CD4-positive, alpha-beta T cell treated with Interleukin-15 for 4 hours (primary cell): ENCODE data around the gene ERGIC1.
A peak's percentile ranks its signal among the peaks of the same experiment; 100 is the strongest.
"Not testable (repeated sequence)": the region's sequence is repeated elsewhere in the genome, so short reads cannot be mapped to it uniquely, and the experiment has no call there.

Experiments
- DNase-seq: peaks from one replicate; pipeline ENCODE4 v3.0.0-alpha.2; 2020; ENCODE audit warnings: low spot score

ERGIC1 gene

DNA sequence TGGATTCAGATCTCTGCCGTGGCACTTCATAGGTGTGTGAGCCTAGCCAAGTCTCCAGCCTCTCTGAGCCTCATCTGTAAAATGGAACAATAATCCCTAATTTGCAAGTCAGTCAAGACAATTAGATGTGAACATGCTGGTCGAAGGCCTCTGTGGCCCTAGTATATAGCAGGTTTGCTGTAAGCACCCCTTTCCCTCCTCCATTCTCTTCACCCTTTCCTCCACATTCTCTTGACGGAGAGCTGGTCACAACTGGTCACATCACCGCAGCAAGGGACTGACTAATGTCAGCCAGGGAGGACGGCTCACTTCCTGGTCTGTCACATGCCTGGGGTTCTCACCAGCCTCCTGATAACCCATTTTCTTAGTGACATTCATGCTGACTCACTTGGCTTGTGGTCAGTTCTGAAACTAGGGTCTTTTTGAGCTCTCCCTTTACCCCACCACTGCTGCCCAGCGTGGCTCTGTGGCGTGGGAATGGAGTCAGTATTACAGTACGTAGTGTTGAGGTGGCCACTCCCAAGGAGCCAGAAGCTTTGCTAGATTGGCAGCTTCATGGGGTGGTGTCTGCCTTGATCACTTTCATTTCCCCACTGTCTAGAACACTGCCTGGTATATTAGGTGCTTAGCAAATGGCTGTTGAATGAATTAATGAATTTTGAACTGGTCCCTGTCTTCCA lies 47.8 kb downstream of the ERGIC1 start:
- DNase-seq, result peak; percentile 17

- no peak for DNase-seq
Measured at GRCh38 chr5:172883066-172883465, 49.0 kb downstream of the ERGIC1 start.

GRCh38 chr5:172885597-172886340 lies 51.7 kb downstream of the ERGIC1 start:
- DNase-seq, result no peak

DNA sequence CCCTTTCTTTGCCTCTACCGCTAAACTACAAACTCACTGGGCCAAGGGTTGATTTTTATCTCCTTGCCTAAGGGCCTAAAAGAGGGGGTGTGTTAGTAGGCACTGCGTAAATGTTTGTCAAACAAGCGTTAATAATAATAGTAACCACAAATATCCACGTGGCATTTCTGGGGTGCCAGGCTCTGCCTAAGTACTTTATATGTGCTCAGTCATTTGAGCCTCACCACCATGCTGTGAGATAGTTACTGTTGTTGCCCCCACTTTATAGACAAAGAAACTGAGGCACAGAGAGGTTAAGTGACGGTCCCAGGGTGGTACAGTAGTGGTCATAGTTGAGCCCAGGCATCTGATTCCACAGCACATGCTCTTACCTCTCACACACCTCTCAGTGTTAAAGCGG lies 52.4 kb downstream of the ERGIC1 start:
- DNase-seq, result no peak

- DNase-seq, result no peak
Measured at GRCh38 chr5:172886974-172887501, 53.0 kb downstream of the ERGIC1 start.

DNA sequence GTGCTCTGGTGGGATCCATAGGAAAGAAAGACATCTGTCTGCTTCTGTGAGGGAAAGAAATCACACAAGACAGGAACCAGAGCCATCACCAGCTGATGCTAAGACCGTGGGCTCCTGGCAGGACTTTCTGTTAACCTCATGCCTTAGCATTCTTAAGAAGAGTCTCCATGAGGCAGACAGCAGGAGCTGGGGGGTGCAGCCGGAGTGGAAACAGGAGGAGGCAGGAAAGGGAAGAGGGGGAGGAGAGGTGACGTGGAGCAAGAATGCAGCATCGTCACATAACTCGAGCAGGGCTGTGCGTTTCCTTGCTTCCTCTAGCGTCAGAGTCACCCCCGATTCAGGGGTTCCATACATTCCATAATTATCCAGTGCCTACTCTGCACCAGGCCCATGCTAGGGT lies 53.6 kb downstream of the ERGIC1 start:
- DNase-seq, result no peak

GRCh38 chr5:172890659-172891058 lies 56.6 kb downstream of the ERGIC1 start:
- DNase-seq, result no peak

DNA sequence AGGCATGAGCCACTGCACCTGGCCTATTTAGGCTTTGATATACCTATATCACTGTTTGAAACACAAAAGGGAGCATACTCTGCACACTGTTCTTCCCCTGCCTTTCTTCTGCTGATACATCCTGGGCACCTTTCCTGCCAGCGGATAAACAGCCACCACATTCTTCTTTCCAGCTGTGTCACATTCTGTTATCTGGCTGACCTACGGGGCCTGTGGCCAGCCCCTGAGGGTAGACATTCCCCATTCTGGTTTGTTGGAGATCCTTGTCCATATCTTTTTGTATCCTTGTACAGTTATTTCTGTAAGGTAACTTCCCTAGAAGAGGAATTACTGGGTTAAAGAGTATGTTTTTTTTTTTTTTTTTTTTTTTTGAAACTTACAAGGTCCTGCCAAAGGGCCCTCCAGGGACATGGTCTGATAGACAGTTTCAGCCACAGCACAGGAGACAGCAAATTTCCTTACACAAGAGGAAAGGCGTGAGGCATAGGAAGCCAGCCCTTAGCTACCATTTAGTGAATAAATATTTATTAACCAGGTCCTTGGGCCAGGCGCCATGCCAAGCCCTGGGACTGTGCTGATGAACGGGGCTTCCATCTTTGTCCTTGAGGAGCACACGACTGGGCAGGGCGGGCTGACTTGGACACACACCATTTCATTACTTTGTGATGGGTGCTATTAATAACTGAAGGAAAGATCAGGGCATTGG lies 57.8 kb downstream of the ERGIC1 start:
- no peak for DNase-seq

GRCh38 chr5:172892713-172893112 lies 58.7 kb downstream of the ERGIC1 start:
- DNase-seq, result no peak

- DNase-seq, result no peak
Measured at GRCh38 chr5:172894767-172895388, 60.8 kb downstream of the ERGIC1 start.

DNA sequence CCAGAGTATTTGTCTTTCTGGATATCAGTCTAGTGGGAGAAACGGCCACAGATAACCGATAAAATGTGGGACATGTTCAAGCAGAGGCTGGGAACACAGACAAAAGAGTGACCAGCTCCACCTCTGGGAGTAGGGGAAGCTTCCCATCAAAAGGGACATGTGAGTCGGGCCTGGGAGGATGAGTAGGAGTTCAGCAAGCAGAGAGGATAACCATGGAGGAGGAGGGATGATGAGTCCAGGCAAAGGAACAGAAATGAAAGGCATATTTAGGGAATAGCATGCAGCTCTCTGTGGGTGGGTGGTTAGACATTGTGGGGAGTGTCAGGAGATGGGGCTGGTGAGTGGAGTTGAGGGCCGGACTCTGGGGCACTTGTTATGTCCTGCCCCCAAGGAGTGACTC lies 61.5 kb downstream of the ERGIC1 start:
- no peak for DNase-seq

- no peak for DNase-seq
Measured at GRCh38 chr5:172896465-172896864, 62.4 kb downstream of the ERGIC1 start.

GRCh38 chr5:172897067-172897466 lies 63.0 kb downstream of the ERGIC1 start:
- DNase-seq, result not testable (repeated sequence)

DNA sequence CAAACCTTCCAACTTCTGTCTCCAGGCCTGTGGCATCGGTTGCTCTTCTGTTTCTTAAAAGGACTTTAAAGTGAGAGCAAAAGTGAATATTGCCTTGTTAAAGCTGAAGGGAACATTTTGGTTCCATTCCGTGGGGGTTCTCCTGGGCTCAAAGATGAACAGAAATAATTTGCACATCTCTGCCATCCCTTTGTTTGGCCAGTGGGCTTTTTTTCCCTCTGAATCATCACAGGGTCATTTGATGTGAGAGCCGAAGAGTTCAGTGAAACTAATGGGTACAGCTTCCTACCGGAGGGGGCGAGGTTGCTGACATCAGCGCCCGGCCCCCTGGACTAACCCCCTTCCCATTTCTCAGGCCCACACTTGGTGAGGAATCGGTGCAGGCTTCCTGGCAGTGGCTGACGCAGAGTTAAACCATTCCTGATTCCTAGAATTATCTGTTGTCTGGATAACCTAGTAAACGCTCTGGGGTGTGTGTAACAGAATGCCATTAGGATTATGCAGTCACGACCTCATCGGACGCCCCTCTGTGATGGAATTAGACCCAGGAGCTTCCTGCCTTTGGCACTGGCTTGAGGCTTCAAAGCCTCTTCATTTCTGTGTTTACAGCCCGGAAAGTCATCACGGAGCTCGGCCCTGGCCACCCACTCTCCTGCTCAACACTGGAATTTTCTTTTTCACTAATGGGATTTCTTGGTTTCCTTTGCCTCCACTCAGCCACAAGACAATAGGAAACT lies 63.6 kb downstream of the ERGIC1 start:
- no peak for DNase-seq

DNA sequence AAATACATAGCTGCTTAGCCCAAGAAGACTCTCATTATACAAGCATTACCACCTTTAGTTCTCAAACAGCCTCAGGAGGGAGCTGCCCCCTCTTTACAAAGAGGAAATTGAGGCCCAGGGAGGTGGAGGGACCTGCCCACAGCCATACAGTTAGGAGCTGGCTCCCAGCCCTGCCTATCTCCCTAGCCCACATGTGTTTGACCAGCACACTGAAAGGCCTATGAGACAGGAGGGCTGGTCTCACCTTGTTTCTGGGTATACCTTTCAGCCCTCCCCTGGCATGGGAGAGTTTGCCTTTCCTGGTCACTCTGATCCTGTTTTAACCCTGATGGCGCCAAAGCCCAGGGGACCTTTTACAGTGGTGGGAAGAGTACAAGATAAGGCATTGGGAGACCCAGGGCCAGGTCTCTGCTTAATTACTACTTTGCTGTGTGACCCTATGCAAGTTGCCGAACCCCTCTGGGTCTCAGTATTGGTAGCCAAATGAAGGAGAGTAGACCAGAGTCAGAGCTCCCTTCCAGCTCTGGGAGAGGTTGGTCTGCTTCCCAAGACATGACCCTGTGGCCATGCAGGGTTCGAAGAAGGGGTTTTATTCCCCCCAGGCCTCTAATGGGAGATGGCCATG lies 64.3 kb downstream of the ERGIC1 start:
- no peak for DNase-seq

DNA sequence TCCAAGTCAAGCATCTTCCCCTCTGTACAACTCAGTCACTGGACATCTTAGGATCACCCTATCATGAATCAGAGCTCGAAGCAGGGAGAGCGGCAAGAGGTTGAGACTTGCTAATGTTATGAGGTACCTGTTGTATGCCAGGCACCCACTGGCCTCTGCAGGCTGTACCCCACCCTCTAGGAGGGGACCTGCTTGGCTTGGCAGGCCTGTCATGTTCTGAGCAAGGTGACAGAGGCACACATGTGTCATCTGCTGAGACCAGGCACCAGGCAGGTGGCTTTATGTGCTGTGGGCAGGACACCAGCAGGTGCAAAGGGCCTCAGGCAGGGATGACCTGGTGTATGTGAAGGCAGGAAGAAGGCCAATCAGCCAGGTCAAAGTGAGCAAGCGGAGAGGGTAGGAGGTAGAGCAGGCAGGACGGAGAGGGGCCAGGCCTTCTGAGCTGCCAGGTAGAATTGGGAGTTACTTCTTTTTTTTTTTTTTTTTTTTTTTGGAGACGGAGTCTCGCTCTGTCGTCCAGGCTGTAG lies 64.9 kb downstream of the ERGIC1 start:
- DNase-seq, result no peak

GRCh38 chr5:172899436-172899835 lies 65.4 kb downstream of the ERGIC1 start:
- no peak for DNase-seq

DNA sequence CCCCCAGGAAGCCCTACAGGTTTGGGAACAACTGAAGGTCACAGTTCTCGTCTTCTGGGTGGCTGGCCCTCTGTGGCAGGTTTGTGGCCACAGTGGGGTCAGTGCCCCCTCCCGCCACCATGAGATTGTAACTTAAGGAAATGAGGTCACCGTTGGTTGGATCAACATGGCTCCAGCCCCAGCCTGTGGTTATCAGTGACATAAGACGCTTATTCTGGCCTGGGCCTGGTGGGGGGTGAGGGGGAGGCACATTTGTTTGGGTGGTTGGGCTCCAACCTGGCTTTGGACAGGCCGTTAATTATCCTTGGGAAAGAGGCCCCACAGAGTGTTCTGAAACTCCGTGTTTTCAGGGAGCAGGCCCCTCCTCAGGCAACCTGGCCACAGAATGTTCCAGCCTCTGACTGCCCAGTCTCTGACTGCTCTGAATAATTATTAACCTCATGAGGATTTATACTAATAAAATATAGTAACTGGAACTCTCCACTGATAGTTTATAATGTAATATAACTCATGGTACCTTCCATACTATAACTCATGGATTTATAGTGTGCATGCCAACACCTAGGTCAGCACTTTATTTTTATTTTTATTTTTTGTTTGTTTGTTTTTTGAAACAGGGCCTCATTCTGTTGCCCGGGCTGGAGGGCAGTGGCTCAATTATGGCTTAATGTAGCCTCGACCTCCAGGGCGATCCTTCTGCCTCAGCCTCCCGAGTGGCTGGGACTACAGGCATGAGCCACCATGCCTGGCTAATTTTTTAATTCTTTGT lies 67.1 kb downstream of the ERGIC1 start:
- no peak for DNase-seq

- no peak for DNase-seq
Measured at GRCh38 chr5:172901788-172902496, 67.9 kb downstream of the ERGIC1 start.
